ENCODE results near the gene UNC5C.

GRCh38 chr4:95465010-95465409, 83.8 kb downstream of the UNC5C start:
- TF ChIP-seq, protein P1, sequence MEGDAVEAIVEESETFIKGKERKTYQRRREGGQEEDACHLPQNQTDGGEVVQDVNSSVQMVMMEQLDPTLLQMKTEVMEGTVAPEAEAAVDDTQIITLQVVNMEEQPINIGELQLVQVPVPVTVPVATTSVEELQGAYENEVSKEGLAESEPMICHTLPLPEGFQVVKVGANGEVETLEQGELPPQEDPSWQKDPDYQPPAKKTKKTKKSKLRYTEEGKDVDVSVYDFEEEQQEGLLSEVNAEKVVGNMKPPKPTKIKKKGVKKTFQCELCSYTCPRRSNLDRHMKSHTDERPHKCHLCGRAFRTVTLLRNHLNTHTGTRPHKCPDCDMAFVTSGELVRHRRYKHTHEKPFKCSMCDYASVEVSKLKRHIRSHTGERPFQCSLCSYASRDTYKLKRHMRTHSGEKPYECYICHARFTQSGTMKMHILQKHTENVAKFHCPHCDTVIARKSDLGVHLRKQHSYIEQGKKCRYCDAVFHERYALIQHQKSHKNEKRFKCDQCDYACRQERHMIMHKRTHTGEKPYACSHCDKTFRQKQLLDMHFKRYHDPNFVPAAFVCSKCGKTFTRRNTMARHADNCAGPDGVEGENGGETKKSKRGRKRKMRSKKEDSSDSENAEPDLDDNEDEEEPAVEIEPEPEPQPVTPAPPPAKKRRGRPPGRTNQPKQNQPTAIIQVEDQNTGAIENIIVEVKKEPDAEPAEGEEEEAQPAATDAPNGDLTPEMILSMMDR (IDR thresholded peaks at IDR 0.05) = no peak
- TF ChIP-seq POLR2A (IDR thresholded peaks at IDR 0.05) = no peak
